Thyroid gland (tissue), 4 donors: ENCODE measurements around the gene MAP6D1.

Experiments used
- CTCF ChIP-seq, 6 experiments: fragments of 200-600 bp in 3 of 6; fragments of 450-650 bp in 3 of 6; sonication (generic) in 3 of 6; IDR thresholded peaks; one replicate each; pipeline ENCODE4 v1.5.1; 2016 to 2019; ENCODE audit warnings: antibody characterized with exemption in 6 of 6, mild to moderate bottlenecking in 2 of 6, inconsistent platforms in 1 of 6, moderate library complexity in 1 of 6
- POLR2A ChIP-seq, 2 donors: fragments of 450-650 bp; IDR thresholded peaks; one replicate each; pipeline ENCODE4 v1.6.1; 2017; ENCODE audit warnings: antibody characterized with exemption in 2 of 2, mild to moderate bottlenecking in 2 of 2, moderate library complexity in 1 of 2

GRCh38 chr3:183871541-183871940 is 46.2 kb upstream of the MAP6D1 start:
- TF ChIP-seq CTCF (IDR thresholded peaks at IDR 0.05) (no peak), POLR2A (IDR thresholded peaks at IDR 0.05) (no peak)
